ENCODE measurements around the gene SAMD11. TPM values are rescaled to one million over a fixed set of nuclear protein-coding genes. Genes with fewer than 3 reads are reported as not detected.

SAMD11 gene
- total RNA-seq, 1 experiment from 2014 or later: 13.5 TPM

DNA sequence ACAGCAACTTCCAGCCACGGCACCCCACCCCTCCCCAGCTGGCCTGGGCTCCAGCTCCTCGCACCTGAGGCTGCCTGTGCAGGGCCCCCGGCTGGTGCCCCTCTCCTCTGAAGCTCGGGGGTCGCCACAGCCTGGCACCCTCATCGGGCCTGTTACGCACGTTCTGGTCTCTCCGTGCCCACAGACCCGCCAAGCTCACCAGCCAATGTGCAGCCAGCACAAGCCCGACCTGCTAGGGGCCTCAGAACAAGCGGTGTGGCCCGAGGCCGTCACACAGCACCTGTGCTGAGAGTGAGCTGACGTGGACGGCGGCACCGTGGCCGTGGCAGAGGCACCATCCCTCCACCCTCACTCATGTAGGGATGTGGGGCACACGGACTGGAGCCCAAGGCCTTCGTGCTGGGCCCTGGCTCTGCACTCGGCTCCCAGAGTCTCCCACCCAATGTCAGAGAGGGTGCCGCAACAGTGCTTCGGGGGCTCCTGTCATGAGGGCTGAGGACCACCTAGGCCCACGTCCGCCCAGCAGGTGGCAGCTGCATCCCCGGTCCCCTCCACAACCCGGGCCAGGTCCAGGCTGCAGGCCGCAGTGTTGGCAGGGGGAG, 4.4 kb upstream of the SAMD11 start:
- no peak overlapping the region for H3T11ph ChIP-seq (ENCODE audit: low read length)
- no CpG with 5 or more reads among the region's 29 CpGs for WGBS (ENCODE audit: extremely low coverage, insufficient read length, low lambda C conversion rate)
- no peak overlapping the region for H3K27ac ChIP-seq (ENCODE audit: insufficient read length, low read depth, low read length)

More for the DNA sequence above, 4.4 kb upstream of the SAMD11 start:
- no peak overlapping the region for H3K4ac ChIP-seq (ENCODE audit: low read depth, low read length)
- no peak for DNase-seq
- no peaks in the 10 kb centered on the region for H3K23me2 ChIP-seq (ENCODE audit: insufficient read length, low read depth, low read length, poor library complexity, severe bottlenecking)
- H2AK5ac ChIP-seq (ENCODE audit: insufficient read length, low read length): no peak overlapping the region
- no peak overlapping the region for H4K5ac ChIP-seq (ENCODE audit: insufficient read length, low read depth, low read length)
- H2BK12ac ChIP-seq (ENCODE audit: insufficient read length, low read depth, low read length): no peak overlapping the region
- no peak overlapping the region for H2BK20ac ChIP-seq (ENCODE audit: low read depth, low read length, poor library complexity, severe bottlenecking)
- peaks cover 6% of the 10 kb centered on the region for H4K20me1 ChIP-seq (ENCODE audit: control insufficient read depth, insufficient read depth, insufficient read length)
- H3K27me3 ChIP-seq (ENCODE audit: insufficient read depth, low read length): peaks cover 41% of the 10 kb centered on the region
- H2AFZ ChIP-seq (ENCODE audit: low read length): no peak overlapping the region
- peaks cover 92% of the 10 kb centered on the region for H3K27me3 Mint-ChIP-seq (ENCODE audit: low read depth)
- H3K4me3 Mint-ChIP-seq: no peak overlapping the region
- peaks cover 17 to 22% of the 10 kb centered on the region in 2 experiments for H3K4me1 Mint-ChIP-seq
- H3K14ac ChIP-seq (ENCODE audit: insufficient read depth, low read length): no peak overlapping the region
- H3K23ac ChIP-seq (ENCODE audit: insufficient read length, low read depth, low read length): no peak overlapping the region
- H3K4me1 ChIP-seq (ENCODE audit: insufficient read depth, low read length): no peaks in the 10 kb centered on the region
- H3K79me1 ChIP-seq (ENCODE audit: insufficient read depth, low read depth, low read length, poor library complexity, severe bottlenecking): no peaks in the 10 kb centered on the region
- H2BK120ac ChIP-seq (ENCODE audit: low read depth, low read length, poor library complexity, severe bottlenecking): no peak overlapping the region
- no peak overlapping the region for H2BK5ac ChIP-seq (ENCODE audit: insufficient read length, low read length)
- no peak overlapping the region for H3K56ac ChIP-seq (ENCODE audit: insufficient read length, low read depth, low read length)
- H2BK15ac ChIP-seq (ENCODE audit: low read depth, low read length): no peak overlapping the region
- no peak overlapping the region for H3K9ac ChIP-seq (ENCODE audit: extremely low read depth, insufficient read length, low read length)
- no peaks in the 10 kb centered on the region for H3K79me2 ChIP-seq (ENCODE audit: insufficient read depth, low read length)
- TF ChIP-seq, protein P1, sequence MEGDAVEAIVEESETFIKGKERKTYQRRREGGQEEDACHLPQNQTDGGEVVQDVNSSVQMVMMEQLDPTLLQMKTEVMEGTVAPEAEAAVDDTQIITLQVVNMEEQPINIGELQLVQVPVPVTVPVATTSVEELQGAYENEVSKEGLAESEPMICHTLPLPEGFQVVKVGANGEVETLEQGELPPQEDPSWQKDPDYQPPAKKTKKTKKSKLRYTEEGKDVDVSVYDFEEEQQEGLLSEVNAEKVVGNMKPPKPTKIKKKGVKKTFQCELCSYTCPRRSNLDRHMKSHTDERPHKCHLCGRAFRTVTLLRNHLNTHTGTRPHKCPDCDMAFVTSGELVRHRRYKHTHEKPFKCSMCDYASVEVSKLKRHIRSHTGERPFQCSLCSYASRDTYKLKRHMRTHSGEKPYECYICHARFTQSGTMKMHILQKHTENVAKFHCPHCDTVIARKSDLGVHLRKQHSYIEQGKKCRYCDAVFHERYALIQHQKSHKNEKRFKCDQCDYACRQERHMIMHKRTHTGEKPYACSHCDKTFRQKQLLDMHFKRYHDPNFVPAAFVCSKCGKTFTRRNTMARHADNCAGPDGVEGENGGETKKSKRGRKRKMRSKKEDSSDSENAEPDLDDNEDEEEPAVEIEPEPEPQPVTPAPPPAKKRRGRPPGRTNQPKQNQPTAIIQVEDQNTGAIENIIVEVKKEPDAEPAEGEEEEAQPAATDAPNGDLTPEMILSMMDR (conservative IDR thresholded peaks at IDR 0.05): no peak
- peaks cover 0 to 4% (median 0%) of the 10 kb centered on the region in 3 experiments; a peak in 3 of 7 replicates for H3K36me3 Mint-ChIP-seq (ENCODE audit: insufficient read depth in 1 of 3, low read depth in 3 of 3)
- H3K9me3 Mint-ChIP-seq: peaks cover 2 to 5% of the 10 kb centered on the region in 2 experiments; a peak in 2 of 5 replicates
- no peak overlapping the region for H4K8ac ChIP-seq (replicated peaks; ENCODE audit: insufficient read length, low read depth, low read length)
- no peak overlapping the region for H3K27ac Mint-ChIP-seq
- no peaks in the 10 kb centered on the region for H3K9me3 ChIP-seq (ENCODE audit: control insufficient read depth, low read depth, low read length)
- no peak overlapping the region for H3K18ac ChIP-seq (ENCODE audit: insufficient read length, low read depth, low read length)
- no peak overlapping the region for H3K4me2 ChIP-seq (ENCODE audit: insufficient read depth, insufficient read length, low read length)
- H4K91ac ChIP-seq (ENCODE audit: insufficient read length, low read depth, low read length): no peak overlapping the region

All from H9 (cell line).